GM23248 (cell line): ENCODE data around the gene DDC.

Source experiments
- EZH2 ChIP-seq: fragments of 200-600 bp; sonication (generic); IDR thresholded peaks from 2 replicates; pipeline ENCODE4 v1.6.1; 2018; ENCODE audit warnings: antibody characterized with exemption, mild to moderate bottlenecking; ENCODE audit not compliant: insufficient read depth, poor library complexity, severe bottlenecking
- EZH2phosphoT487 ChIP-seq: fragments of 200-600 bp; sonication (generic); IDR thresholded peaks from 2 replicates; pipeline ENCODE4 v1.6.1; 2018; ENCODE audit warnings: antibody characterized with exemption, moderate library complexity, mild to moderate bottlenecking, low read depth; ENCODE audit not compliant: insufficient read depth

- TF ChIP-seq EZH2 (no peak), EZH2phosphoT487 (no peak)
Measured at GRCh38 chr7:50473531-50473930, 91.7 kb downstream of the DDC start.
